GM12878 (cell line): Measurements from ENCODE around the gene NCAPD3.

ENCODE experiments used
- ESRRA ChIP-seq: IDR thresholded peaks from 2 replicates; pipeline ENCODE4 v1.6.1; 2012; ENCODE audit warnings: mild to moderate bottlenecking, low read length, improper control_type of control experiment
- TF ChIP-seq, protein P1 (sequence below): fragments of 450-650 bp; IDR thresholded peaks from 2 replicates; pipeline ENCODE4 v1.6.1; 2017; ENCODE audit warnings: mild to moderate bottlenecking, low read depth, inconsistent platforms; ENCODE audit not compliant: poor library complexity, severe bottlenecking

DNA sequence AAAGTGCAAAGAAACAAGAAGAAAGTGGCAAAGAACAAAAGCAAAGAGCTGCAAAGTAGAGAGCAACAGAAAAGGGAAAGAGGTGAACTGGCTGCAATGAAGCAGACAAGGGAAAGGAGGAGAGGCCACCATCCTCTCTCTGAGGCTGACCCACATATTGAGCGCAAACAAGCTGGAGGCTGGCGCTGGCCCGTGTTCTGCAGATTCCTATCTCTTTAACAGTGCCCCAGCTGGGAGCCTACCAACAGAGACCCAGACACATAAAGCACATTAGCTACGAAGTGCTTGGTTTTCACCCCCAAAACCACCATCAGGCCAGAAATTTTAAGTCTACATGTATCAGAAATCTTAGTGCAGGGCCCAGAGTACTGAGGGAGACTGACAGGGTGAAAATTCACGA lies 17.6 kb downstream of the NCAPD3 start:
- TF ChIP-seq, protein P1, sequence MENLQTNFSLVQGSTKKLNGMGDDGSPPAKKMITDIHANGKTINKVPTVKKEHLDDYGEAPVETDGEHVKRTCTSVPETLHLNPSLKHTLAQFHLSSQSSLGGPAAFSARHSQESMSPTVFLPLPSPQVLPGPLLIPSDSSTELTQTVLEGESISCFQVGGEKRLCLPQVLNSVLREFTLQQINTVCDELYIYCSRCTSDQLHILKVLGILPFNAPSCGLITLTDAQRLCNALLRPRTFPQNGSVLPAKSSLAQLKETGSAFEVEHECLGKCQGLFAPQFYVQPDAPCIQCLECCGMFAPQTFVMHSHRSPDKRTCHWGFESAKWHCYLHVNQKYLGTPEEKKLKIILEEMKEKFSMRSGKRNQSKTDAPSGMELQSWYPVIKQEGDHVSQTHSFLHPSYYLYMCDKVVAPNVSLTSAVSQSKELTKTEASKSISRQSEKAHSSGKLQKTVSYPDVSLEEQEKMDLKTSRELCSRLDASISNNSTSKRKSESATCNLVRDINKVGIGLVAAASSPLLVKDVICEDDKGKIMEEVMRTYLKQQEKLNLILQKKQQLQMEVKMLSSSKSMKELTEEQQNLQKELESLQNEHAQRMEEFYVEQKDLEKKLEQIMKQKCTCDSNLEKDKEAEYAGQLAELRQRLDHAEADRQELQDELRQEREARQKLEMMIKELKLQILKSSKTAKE: no peak
- no peak for TF ChIP-seq ESRRA
